MM.1S (cell line): ENCODE data around the gene TSPOAP1.

ENCODE experiments used
- DNase-seq: peaks from one replicate; pipeline ENCODE4 v3.0.0-alpha.2; 2015
- H2AFZ ChIP-seq: fragments of 300-600 bp; sonication (generic); 2 replicates; pipeline ENCODE4 v1.6.0; 2016; ENCODE audit warnings: antibody characterized with exemption, low read length
- H3F3A ChIP-seq: fragments of 300-600 bp; sonication (generic); 2 replicates; pipeline ENCODE4 v1.6.1; 2016; ENCODE audit warnings: mild to moderate bottlenecking, antibody characterized with exemption, low read length, moderate library complexity, mixed read lengths; ENCODE audit not compliant: insufficient read depth
- H3K27ac ChIP-seq: fragments of 300-600 bp; sonication (generic); 2 replicates; pipeline ENCODE4 v1.5.1; 2016; ENCODE audit warnings: mild to moderate bottlenecking, low read length
- H3K27me3 ChIP-seq: fragments of 300-600 bp; sonication (generic); replicated peaks from 2 replicates; pipeline ENCODE4 v1.6.0; 2016; ENCODE audit warnings: low read length; ENCODE audit not compliant: insufficient read depth
- H3K36me3 ChIP-seq: fragments of 300-600 bp; sonication (generic); replicated peaks from 2 replicates; pipeline ENCODE4 v1.6.1; 2016; ENCODE audit warnings: mild to moderate bottlenecking, low read length, mixed read lengths; ENCODE audit not compliant: insufficient read depth
- H3K4me1 ChIP-seq: fragments of 300-600 bp; sonication (generic); 2 replicates; pipeline ENCODE4 v1.6.1; 2016; ENCODE audit warnings: low read length, mixed read lengths
- H3K4me2 ChIP-seq: fragments of 300-600 bp; sonication (generic); 2 replicates; pipeline ENCODE4 v1.6.0; 2016; ENCODE audit warnings: low read depth, low read length
- H3K4me3 ChIP-seq: fragments of 300-600 bp; sonication (generic); 2 replicates; pipeline ENCODE4 v1.5.1; 2016; ENCODE audit warnings: low read length, mixed read lengths
- H3K79me2 ChIP-seq: fragments of 300-600 bp; sonication (generic); 2 replicates; pipeline ENCODE4 v1.6.1; 2016; ENCODE audit warnings: mixed run types, low read length, mixed read lengths
- H3K9ac ChIP-seq: fragments of 300-600 bp; sonication (generic); 2 replicates; pipeline ENCODE4 v1.6.1; 2016; ENCODE audit warnings: low read length, mixed read lengths
- H3K9me2 ChIP-seq: fragments of 300-600 bp; sonication (generic); replicated peaks from 2 replicates; pipeline ENCODE4 v1.6.1; 2016; ENCODE audit warnings: mild to moderate bottlenecking, low read length, mixed read lengths; ENCODE audit not compliant: insufficient read depth
- H3K9me3 ChIP-seq: fragments of 300-600 bp; sonication (generic); replicated peaks from 2 replicates; pipeline ENCODE4 v1.6.1; 2016; ENCODE audit warnings: mild to moderate bottlenecking, low read length, mixed read lengths; ENCODE audit not compliant: insufficient read depth
- H4K20me1 ChIP-seq: fragments of 300-600 bp; sonication (generic); 2 replicates; pipeline ENCODE4 v1.6.1; 2016; ENCODE audit warnings: mild to moderate bottlenecking, low read length, moderate library complexity, mixed read lengths; ENCODE audit not compliant: insufficient read depth
- EZH2 ChIP-seq: fragments of 300-600 bp; sonication (generic); optimal IDR thresholded peaks from 2 replicates; pipeline ENCODE3; 2017; ENCODE audit warnings: low read depth, mild to moderate bottlenecking, antibody characterized with exemption, low read length, mixed read lengths
- EZH2phosphoT487 ChIP-seq: fragments of 300-600 bp; sonication (generic); IDR thresholded peaks from 2 replicates; pipeline ENCODE4 v1.6.1; 2018; ENCODE audit warnings: antibody characterized with exemption, low read length
- TF ChIP-seq, protein P1 (sequence below): fragments of 300-600 bp; sonication (generic); IDR thresholded peaks from 2 replicates; pipeline ENCODE4 v1.5.1; 2016; ENCODE audit warnings: antibody characterized with exemption, low read length, mixed read lengths

Gene TSPOAP1

DNA sequence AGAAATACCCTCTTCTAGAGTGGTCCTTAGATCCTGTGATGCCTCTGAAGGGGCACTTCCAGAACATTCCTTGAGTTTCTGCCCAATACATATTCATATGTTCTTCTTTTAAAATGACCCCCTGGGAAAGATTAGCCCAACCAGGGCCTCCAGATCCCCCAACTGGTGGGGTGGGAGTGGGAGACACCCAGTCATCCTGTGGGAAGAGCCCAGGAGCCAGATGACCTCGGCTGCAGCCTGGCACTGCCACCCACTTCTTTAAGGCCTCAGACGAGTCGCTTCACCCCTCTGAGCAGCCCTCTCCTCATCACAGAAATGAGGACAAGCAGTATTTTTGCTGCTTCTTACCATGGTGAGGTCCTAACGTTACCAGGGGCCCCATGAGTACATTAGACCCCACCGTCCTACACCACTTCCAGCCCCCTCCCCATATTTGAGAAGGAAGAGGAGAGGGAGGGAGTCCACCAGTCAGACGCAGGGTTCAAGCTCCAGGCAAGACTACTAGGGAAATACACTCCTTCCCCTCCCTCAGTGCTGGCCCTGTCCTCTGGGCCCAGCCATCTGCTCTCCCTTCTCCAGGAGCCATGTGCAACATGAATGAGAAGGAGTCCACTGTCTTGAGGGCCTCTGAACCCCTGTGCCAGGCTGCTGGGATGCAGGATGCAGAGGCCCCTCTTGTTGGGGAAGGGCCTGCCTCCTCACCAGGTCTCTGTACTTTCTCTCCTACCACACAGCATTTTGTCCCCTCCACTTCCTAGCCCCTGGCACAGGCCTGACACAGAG lies 59.6 kb downstream of the TSPOAP1 start:
- no peaks in the 10 kb centered on the region for H3K4me1 ChIP-seq
- no peak for TF ChIP-seq EZH2
- TF ChIP-seq, protein P1, sequence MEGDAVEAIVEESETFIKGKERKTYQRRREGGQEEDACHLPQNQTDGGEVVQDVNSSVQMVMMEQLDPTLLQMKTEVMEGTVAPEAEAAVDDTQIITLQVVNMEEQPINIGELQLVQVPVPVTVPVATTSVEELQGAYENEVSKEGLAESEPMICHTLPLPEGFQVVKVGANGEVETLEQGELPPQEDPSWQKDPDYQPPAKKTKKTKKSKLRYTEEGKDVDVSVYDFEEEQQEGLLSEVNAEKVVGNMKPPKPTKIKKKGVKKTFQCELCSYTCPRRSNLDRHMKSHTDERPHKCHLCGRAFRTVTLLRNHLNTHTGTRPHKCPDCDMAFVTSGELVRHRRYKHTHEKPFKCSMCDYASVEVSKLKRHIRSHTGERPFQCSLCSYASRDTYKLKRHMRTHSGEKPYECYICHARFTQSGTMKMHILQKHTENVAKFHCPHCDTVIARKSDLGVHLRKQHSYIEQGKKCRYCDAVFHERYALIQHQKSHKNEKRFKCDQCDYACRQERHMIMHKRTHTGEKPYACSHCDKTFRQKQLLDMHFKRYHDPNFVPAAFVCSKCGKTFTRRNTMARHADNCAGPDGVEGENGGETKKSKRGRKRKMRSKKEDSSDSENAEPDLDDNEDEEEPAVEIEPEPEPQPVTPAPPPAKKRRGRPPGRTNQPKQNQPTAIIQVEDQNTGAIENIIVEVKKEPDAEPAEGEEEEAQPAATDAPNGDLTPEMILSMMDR: no peak
- DNase-seq: no peak
- H3K9me2 ChIP-seq: no peaks in the 10 kb centered on the region
- H3K27ac ChIP-seq: no peak overlapping the region
- no peak overlapping the region for H3K9ac ChIP-seq
- peaks cover 21% of the 10 kb centered on the region for H3K27me3 ChIP-seq
- H2AFZ ChIP-seq: no peak overlapping the region
- no peaks in the 10 kb centered on the region for H3K9me3 ChIP-seq
- no peaks in the 10 kb centered on the region for H4K20me1 ChIP-seq
- no peaks in the 10 kb centered on the region for H3K36me3 ChIP-seq
- no peaks in the 10 kb centered on the region for H3F3A ChIP-seq
- H3K79me2 ChIP-seq: no peaks in the 10 kb centered on the region
- H3K4me3 ChIP-seq: no peak overlapping the region
- no peak overlapping the region for H3K4me2 ChIP-seq

DNA sequence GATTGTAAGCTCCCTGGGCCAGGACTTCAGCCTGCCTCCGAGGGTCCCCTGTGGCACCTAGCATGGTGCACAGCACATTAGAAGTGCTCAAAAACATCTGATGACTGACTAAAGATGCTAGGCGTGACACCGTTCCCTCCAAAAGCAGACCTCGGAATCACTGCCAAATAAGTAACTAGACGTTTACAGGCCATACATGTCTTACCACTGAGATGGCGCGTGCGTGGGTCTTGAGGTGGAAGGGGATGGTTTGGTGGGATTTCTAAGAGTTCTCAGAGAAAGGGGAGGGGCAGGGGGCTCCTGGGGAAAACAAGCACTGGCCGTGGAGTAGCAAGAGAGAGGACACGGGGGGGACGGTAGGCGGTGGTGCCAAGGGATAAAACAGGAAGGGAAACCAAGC lies 60.3 kb downstream of the TSPOAP1 start:
- Histone ChIP-seq H4K20me1 (no peaks in the 10 kb centered on the region), H3K27ac (no peak overlapping the region), H3K79me2 (no peaks in the 10 kb centered on the region), H3K36me3 (no peaks in the 10 kb centered on the region), H3K9ac (no peak overlapping the region), H3K9me2 (no peaks in the 10 kb centered on the region), H3K4me1 (no peaks in the 10 kb centered on the region), H3K9me3 (no peaks in the 10 kb centered on the region), H3K27me3 (peaks cover 15% of the 10 kb centered on the region; the same call in 1 of the 2 replicates), H2AFZ (no peak overlapping the region), H3K4me3 (no peak overlapping the region), H3F3A (no peaks in the 10 kb centered on the region), H3K4me2 (no peak overlapping the region)
- no peak for DNase-seq
- TF ChIP-seq EZH2phosphoT487 (no peak), EZH2 (no peak)
- TF ChIP-seq, protein P1: no peak

DNA sequence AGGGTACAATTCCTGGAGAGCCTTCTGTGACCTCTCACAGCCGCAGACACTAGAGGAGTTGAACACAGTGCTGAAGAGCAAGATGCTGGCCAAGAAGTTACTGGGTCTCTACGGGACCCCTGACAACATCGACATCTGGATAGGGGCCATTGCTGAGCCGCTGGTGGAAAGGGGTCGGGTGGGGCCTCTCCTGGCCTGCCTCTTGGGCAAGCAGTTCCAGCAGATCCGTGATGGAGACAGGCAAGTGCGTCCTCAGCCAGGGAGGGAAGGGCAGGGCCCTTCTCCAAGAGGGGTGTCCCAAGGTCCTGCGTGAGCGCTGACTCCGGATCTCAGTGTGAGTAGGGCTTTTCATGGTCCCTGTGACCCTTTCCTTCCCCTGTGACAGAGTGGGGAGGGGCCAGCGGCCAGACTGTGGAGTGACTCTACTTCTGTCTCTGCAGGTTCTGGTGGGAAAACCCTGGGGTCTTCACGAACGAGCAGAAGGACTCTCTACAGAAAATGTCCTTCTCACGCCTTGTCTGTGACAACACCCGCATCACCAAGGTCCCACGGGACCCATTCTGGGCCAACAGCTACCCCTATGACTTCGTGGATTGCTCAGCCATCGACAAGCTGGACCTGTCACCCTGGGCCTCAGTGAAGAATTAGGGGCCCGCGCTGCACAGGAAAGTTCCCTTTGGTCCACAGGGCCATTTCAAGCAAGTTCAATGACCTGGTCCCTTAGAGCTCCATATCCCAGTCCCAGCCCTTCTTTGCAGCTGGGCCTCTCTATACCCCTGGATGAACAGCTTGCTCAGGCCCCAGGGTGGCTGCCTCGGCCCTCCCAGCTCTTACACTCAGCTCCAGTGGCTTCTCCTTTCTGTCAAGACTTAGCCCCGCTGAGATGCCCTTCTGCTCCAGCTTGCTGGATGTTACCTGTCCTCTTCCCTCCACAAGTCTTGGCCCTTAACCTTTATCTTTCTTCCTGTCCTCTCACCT lies 61.0 kb downstream of the TSPOAP1 start:
- Histone ChIP-seq H2AFZ (no peak overlapping the region), H3K27me3 (peaks cover 13% of the 10 kb centered on the region; the same call in 1 of the 2 replicates), H3K4me3 (no peak overlapping the region), H3K9ac (no peak overlapping the region), H3K4me2 (no peak overlapping the region), H4K20me1 (no peaks in the 10 kb centered on the region), H3K4me1 (no peaks in the 10 kb centered on the region), H3K36me3 (no peaks in the 10 kb centered on the region), H3K27ac (no peak overlapping the region), H3K9me2 (no peaks in the 10 kb centered on the region), H3K79me2 (no peaks in the 10 kb centered on the region), H3F3A (no peaks in the 10 kb centered on the region), H3K9me3 (no peaks in the 10 kb centered on the region)
- no peak for DNase-seq
- TF ChIP-seq EZH2 (no peak), EZH2phosphoT487 (no peak)
- TF ChIP-seq, protein P1: no peak
